ENCODE data around the gene ISLR2.
A peak's percentile ranks its signal among the peaks of the same experiment; 100 is the strongest.

The ISLR2 gene

GRCh38 chr15:74120426-74120825, 10.0 kb upstream of the ISLR2 start:
- TF ChIP-seq Cebpa-rat (IDR thresholded peaks at IDR 0.05): no peak
- Histone ChIP-seq H3K9ac (no peak overlapping the region), H3K4me1 (peaks cover 46% of the 10 kb centered on the region), H3K4me3 (no peak overlapping the region), H3K27me3 (no peaks in the 10 kb centered on the region), H3K9me3 (no peaks in the 10 kb centered on the region), H3K36me3 (no peaks in the 10 kb centered on the region), H4K20me1 (no peaks in the 10 kb centered on the region), H3K4me2 (no peak overlapping the region), H3K27ac (no peak overlapping the region)

- Histone ChIP-seq H3K36me3 (no peaks in the 10 kb centered on the region), H3K4me2 (peak overlapping the region; percentile 93; the same call in 1 of the 2 replicates)
Observed at GRCh38 chr15:74121039-74121438, 9.3 kb upstream of the ISLR2 start.

DNA sequence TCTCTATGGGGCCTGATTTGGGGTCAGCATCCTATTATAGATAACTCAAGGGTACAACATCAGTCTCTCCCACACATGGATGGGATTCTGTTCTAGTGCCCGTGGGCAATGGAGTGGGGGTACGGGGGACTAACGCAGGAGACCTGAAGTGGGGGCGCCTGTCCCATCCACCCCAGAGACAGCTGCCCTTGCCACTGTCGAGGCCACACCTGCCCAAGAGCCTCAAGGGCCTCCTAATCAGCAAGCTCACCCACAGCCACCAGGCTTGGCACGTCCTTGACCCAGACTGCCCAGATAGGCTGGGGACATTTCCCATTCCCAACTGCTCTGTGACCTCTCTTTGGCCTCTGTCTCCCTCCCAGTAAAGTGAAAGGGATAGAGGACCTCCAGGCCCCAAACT, 8.5 kb upstream of the ISLR2 start:
- peaks cover 4% of the 10 kb centered on the region for H3K27me3 ChIP-seq
- H3K4me3 ChIP-seq: no peak overlapping the region
- no peak for TF ChIP-seq Cebpa-rat (IDR thresholded peaks at IDR 0.05)
- H4K20me1 ChIP-seq: no peaks in the 10 kb centered on the region
- no peaks in the 10 kb centered on the region for H3K9me3 ChIP-seq
- peak overlapping the region; percentile 93 for H3K4me2 ChIP-seq
- no peak overlapping the region for H3K9ac ChIP-seq
- peak overlapping the region; percentile 86 for H3K27ac ChIP-seq
- H3K4me1 ChIP-seq: peaks cover 48% of the 10 kb centered on the region
- H3K36me3 ChIP-seq: no peaks in the 10 kb centered on the region

More at GRCh38 chr15:74121039-74121438, 9.3 kb upstream of the ISLR2 start:
- Histone ChIP-seq H3K9me3 (no peaks in the 10 kb centered on the region), H4K20me1 (no peaks in the 10 kb centered on the region), H3K27me3 (no peaks in the 10 kb centered on the region), H3K4me3 (no peak overlapping the region), H3K9ac (no peak overlapping the region), H3K27ac (no peak overlapping the region), H3K4me1 (peaks cover 48% of the 10 kb centered on the region)
- TF ChIP-seq Cebpa-rat (IDR thresholded peaks at IDR 0.05): no peak

DNA sequence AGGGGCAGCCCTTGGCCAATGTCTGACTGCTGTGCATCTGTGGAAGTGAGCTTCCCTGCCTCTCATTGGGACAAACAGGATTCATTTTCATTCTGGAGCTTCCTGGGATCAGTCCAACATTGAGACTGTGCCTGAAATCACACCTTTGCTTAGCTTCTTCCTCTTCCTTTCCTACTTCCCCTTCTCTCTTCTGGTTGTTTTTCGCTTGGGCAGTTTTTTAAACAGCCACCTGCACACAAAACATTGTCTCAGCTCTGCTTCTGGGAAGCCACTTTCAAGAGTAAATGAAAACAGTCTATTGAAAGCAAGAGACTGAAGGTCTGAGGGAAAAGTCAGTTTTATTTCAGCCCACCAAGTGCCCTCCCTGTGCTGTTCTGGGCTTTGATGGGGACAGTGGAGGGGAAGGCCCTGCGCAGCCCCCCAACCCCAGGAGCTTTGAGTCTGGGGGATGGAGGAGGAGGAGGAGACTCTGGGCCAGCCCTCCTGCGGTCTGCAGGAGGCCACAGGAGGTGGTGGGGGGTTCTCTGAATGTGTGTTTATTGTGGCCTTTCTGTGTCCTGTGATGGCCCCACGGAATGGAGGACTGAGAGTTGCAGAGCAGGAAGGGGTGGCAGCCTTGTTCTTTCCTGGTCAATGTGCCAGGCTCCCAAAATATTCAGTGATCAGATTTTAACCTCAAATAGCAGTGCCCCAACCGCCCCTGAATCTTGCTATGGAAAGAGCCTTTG, 7.8 kb upstream of the ISLR2 start:
- no peaks in the 10 kb centered on the region for H4K20me1 ChIP-seq
- H3K4me3 ChIP-seq: peak overlapping the region; percentile 50
- no peaks in the 10 kb centered on the region for H3K9me3 ChIP-seq
- H3K36me3 ChIP-seq: no peaks in the 10 kb centered on the region
- peak overlapping the region; percentile 93 for H3K4me2 ChIP-seq
- H3K27ac ChIP-seq: peak overlapping the region; percentile 86
- peaks cover 11% of the 10 kb centered on the region for H3K27me3 ChIP-seq
- peak overlapping the region; percentile 70 for H3K9ac ChIP-seq
- TF ChIP-seq Cebpa-rat (IDR thresholded peaks at IDR 0.05): no peak
- peaks cover 51% of the 10 kb centered on the region for H3K4me1 ChIP-seq

DNA sequence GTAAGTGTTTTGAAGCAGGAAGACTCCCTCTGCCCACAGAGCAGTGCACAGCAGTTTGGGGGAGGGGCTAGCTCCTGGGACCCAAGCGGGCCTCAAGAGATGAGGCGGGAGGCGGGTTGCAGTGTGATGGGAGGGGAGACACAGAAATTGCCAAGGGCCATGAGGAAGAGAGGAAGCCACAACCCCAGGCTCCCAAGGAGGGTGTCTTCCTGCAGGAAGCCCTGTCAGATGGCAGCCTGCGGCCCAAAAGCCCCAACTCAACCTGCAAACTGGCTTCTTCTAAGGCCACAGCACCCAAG, 7.3 kb upstream of the ISLR2 start:
- H3K4me2 ChIP-seq: peak overlapping the region; percentile 93
- peaks cover 2% of the 10 kb centered on the region for H4K20me1 ChIP-seq
- H3K4me1 ChIP-seq: peaks cover 55% of the 10 kb centered on the region
- H3K27ac ChIP-seq: peak overlapping the region; percentile 86
- H3K9me3 ChIP-seq: no peaks in the 10 kb centered on the region
- peak overlapping the region; percentile 50 for H3K4me3 ChIP-seq
- H3K9ac ChIP-seq: peak overlapping the region; percentile 70
- no peak for TF ChIP-seq Cebpa-rat (IDR thresholded peaks at IDR 0.05)
- H3K27me3 ChIP-seq: peaks cover 16% of the 10 kb centered on the region
- no peaks in the 10 kb centered on the region for H3K36me3 ChIP-seq

DNA sequence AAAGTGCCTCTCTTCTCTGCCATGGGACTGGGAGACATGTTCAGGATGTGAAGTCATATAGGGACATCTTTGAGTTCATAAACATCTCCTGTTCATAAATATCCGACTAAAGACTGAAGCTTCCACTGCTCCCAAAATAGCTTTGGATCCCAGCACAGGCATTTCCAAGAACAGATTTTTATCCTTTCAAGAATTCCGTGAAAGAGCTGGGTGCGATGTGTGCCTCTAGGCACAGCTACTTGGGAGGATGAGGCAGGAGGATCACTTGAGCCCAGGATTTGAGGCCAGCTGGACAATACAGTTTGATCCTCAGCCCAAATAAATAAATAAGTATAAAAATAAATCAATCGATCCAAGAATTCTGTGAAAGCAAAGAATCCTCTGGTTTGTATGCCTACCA, 6.7 kb upstream of the ISLR2 start:
- TF ChIP-seq Cebpa-rat (IDR thresholded peaks at IDR 0.05): no peak
- Histone ChIP-seq H3K27ac (peak overlapping the region; percentile 86), H3K9ac (peak overlapping the region; percentile 70; the same call in 1 of the 2 replicates), H3K36me3 (no peaks in the 10 kb centered on the region), H3K4me1 (peaks cover 60% of the 10 kb centered on the region), H3K4me3 (peak overlapping the region; percentile 50; the same call in 1 of the 2 replicates), H3K4me2 (peak overlapping the region; percentile 93), H3K9me3 (no peaks in the 10 kb centered on the region), H3K27me3 (peaks cover 22% of the 10 kb centered on the region), H4K20me1 (peaks cover 8% of the 10 kb centered on the region)

DNA sequence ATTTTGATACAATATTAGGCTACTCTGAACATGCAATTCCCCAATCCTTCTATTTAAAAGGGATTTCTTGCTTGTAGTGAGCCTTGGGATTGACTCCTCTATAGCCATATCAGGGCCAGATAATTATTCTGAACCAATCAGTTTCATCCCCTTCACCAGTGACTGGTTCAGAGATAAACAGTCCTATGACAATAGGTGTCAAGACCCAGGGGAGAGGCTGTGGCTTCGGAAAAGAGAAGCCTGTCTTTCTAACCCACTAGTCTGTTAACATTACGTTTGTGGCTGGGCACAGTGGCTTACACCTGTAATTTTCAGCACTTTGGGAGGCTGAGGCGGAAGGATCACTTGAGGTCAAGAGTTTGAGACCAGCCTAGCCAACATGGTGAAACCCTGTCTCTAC, 6.2 kb upstream of the ISLR2 start:
- Histone ChIP-seq H3K4me2 (peak overlapping the region; percentile 93), H3K4me1 (peaks cover 66% of the 10 kb centered on the region)
- TF ChIP-seq Cebpa-rat (IDR thresholded peaks at IDR 0.05): no peak

GRCh38 chr15:74124759-74125158, 5.6 kb upstream of the ISLR2 start:
- H3K4me2 ChIP-seq: peak overlapping the region; percentile 93
- no peak overlapping the region for H3K27ac ChIP-seq
- H4K20me1 ChIP-seq: peaks cover 19% of the 10 kb centered on the region
- H3K4me3 ChIP-seq: no peak overlapping the region
- H3K27me3 ChIP-seq: peaks cover 33% of the 10 kb centered on the region
- H3K9ac ChIP-seq: no peak overlapping the region
- peaks cover 71% of the 10 kb centered on the region for H3K4me1 ChIP-seq
- H3K36me3 ChIP-seq: no peaks in the 10 kb centered on the region
- no peak for TF ChIP-seq Cebpa-rat (IDR thresholded peaks at IDR 0.05)
- no peaks in the 10 kb centered on the region for H3K9me3 ChIP-seq

More for the DNA sequence above, 6.2 kb upstream of the ISLR2 start:
- Histone ChIP-seq H3K27ac (no peak overlapping the region), H3K9ac (no peak overlapping the region), H3K36me3 (no peaks in the 10 kb centered on the region), H4K20me1 (peaks cover 13% of the 10 kb centered on the region), H3K4me3 (no peak overlapping the region), H3K27me3 (peaks cover 27% of the 10 kb centered on the region), H3K9me3 (no peaks in the 10 kb centered on the region)

DNA sequence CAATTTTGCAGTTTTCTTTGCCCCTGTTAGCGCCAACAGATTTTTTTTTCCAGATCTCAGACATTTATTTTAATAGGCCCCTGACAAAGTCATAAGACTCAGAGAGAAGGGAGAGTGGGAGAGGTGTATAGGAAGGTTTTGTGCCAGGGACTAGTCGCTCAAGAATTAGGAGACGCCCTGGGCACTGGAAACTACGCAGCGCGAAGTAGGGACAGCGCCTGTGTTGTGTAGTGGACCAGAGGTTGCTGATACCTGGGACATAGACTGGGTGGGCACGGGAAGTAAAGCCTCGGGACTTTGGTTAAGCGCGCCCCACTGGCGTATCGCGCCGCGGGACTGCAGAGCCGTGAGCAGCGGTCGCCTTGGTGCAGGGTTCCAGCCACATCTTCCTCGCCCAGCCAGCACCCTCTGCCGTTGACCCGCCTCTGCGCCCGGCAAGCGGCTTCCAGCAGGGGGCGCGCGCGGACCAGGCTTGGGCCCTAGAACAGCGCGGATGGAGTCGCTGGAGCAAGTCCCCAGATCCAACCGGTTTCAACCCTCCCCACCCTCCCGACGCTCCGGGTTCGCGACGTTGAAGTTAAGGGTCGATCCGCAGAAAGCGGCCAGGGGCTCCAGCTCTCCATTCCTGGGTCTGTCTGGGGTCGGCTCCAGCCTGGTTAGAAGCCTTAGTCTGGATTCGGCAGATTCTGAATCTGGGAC, 3.0 kb upstream of the ISLR2 start:
- Histone ChIP-seq H3K27me3 (peaks cover 59% of the 10 kb centered on the region), H4K20me1 (peaks cover 43% of the 10 kb centered on the region), H3K9ac (no peak overlapping the region), H3K36me3 (no peaks in the 10 kb centered on the region), H3K4me1 (peaks cover 57% of the 10 kb centered on the region), H3K9me3 (peaks cover 9% of the 10 kb centered on the region), H3K4me3 (peak overlapping the region; percentile 59), H3K27ac (no peak overlapping the region), H3K4me2 (peak overlapping the region; percentile 85)
- no peak for TF ChIP-seq Cebpa-rat (IDR thresholded peaks at IDR 0.05)

Data from BLaER1 (cell line).